ENCODE measurements around the gene KRTAP23-1. TPM values are rescaled to one million over a fixed set of nuclear protein-coding genes. Genes with fewer than 3 reads are reported as not detected.

The KRTAP23-1 gene, protein sequence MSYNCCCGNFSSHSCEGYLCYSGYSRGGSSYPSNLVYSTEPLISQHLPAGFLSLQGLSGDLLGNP
- total RNA-seq: not detected in 2 replicates

DNA sequence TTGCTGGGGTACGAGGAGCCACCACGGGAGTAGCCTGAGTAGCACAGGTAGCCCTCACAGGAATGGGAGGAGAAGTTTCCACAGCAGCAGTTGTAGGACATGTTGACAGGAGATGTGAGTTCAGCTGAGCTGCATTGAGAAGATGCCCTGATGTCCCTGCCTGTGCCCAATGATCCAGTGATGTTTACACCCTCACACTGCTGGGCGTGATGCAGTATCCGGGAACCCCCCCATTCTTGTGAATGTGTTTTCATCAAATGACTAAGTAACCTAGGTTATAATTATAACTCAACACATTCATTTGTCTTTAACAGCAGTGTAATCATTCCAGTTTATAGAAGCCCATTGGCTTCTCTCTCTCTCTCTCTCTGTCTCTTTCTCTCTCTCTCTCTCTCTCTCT, at the start of gene KRTAP23-1:
Gene KRTAP23-1 (minus strand): TSS at position 101 of the 400 bp plus-strand sequence. CDS start 0 bp downstream, at position 101.

DNA sequence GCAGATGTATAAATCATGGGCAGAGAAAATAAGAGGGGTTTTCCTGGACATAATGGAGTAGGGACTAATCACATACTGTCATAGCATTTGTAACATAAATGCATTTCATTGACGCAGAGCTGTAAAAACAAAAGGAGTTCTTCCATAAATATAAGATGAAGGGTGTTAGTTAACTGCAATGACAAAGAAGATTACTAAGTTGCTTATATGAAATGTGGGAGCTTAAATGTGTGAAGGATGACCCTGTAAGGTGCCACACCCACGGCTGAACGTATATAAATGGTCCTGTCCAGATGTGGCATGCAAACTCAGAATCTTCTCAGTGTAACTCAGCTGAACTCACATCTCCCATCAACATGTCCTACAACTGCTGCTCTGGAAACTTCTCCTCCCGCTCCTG, 47.3 kb upstream of the KRTAP23-1 start, which contains the start of gene KRTAP13-1:
Gene KRTAP13-1 (plus strand): TSS at position 301 of the 400 bp plus-strand sequence. CDS start 56 bp downstream, at position 357.

DNA sequence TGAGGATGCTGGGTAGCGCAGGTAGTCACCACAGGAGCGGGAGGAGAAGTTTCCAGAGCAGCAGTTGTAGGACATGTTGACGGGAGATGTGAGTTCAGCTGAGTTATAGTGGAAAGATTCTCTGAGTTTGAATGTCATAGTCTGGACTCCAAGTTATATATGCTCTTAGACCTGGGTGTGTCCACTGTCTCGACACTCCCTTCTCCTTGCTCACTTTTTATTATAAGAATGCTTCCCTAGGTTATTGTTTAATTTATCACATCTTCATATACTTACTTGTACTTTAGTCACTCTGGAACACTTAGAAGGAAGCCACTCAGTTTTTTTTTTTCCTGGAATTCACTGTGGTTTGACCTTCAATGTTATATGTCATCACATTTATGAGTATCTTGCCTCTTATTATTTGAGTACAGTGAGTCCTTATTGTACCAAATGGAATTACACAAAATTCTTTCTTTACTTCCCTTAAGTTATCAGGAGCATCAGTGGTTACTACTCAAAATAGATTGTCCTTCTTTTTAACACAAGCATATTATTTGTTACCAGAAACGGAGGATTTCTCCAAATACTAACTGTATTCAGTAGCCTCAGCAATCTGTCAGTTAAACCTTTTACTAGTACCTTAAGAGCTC, 23.8 kb upstream of the KRTAP23-1 start, which contains the start of gene KRTAP13-2:
Gene KRTAP13-2 (minus strand): TSS at position 133 of the 632 bp plus-strand sequence. CDS start 58 bp downstream, at position 75.

DNA sequence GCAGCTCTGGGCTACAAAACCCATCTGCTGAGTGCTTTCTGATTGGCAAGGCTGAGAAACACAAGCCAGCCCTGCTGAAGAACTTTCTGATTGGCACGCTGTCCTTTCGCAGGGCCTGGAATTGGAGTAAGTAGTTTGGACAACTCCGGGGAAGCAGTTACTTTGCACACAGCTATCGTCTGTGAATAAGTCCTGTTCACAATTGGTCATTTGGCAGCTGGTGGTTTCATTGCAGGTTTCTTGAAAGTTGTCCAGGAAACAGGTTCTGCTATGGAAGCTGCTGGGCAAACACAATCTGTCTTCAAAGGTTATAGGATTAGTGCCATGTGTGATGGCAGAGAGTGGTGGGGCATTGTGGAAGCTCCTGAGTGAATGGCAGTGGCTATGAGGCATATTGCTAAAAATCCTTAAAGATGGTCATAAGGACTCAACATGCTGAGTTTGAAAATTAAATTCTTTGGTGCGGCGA, 11.1 kb downstream of the KRTAP23-1 start, which contains the start of gene KRTAP27-1:
Gene KRTAP27-1 (minus strand): TSS at position 419 of the 469 bp plus-strand sequence. CDS start 26 bp downstream, at position 393.

DNA sequence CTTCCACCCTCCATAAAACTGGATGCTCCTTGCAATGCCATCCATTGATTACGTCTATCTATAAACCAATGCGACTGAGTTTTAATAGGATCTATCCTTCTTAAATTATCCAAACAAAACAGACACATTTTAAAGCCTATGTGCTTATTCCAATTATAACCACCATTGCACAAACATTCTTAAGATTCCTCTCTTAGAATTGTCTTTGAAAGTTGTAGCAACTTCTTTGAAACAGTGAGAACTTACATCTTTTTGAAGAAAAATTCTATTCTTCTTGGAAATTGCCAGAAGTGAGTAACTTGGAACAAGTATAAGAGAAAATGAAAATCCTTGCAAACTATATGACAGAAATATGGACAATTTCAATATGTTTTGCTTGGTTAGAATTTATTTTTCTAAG, 28.2 kb downstream of the KRTAP23-1 start, which contains the start of gene KRTAP26-1:
Gene KRTAP26-1 (minus strand): TSS at position 101 of the 400 bp plus-strand sequence. CDS start 280 bp downstream, outside the sequence.

Other genes with a start within 250 kb of the KRTAP23-1 start
- not detected in 2 replicates for gene CLDN17, start 181.8 kb downstream of the KRTAP23-1 start, total RNA-seq
- not detected in 2 replicates for gene CLDN8, start 132.5 kb downstream of the KRTAP23-1 start, total RNA-seq
- not detected in 2 replicates for gene KRTAP24-1, start 65.7 kb downstream of the KRTAP23-1 start, total RNA-seq
- not detected in 2 replicates for gene KRTAP25-1, start 59.1 kb downstream of the KRTAP23-1 start, total RNA-seq
- not detected in 2 replicates for gene KRTAP26-1, start 28.3 kb downstream of the KRTAP23-1 start, total RNA-seq
- gene KRTAP27-1, start 10.9 kb downstream of the KRTAP23-1 start, total RNA-seq: not detected in 2 replicates
- gene KRTAP13-2, start 23.7 kb upstream of the KRTAP23-1 start, total RNA-seq: not detected in 2 replicates
- gene KRTAP13-1, start 47.4 kb upstream of the KRTAP23-1 start, total RNA-seq: not detected in 2 replicates
- not detected in 2 replicates for gene KRTAP13-3, start 77.3 kb upstream of the KRTAP23-1 start, total RNA-seq
- not detected in 2 replicates for gene KRTAP13-4, start 81.6 kb upstream of the KRTAP23-1 start, total RNA-seq
- not detected in 2 replicates for gene KRTAP15-1, start 91.7 kb upstream of the KRTAP23-1 start, total RNA-seq
- gene KRTAP19-1, start 131.8 kb upstream of the KRTAP23-1 start, total RNA-seq: not detected in 2 replicates
- gene KRTAP19-2, start 138.8 kb upstream of the KRTAP23-1 start, total RNA-seq: not detected in 2 replicates
- not detected in 2 replicates for gene KRTAP19-3, start 143.4 kb upstream of the KRTAP23-1 start, total RNA-seq
- gene KRTAP19-4, start 148.6 kb upstream of the KRTAP23-1 start, total RNA-seq: not detected in 2 replicates
- not detected in 2 replicates for gene KRTAP19-5, start 153.5 kb upstream of the KRTAP23-1 start, total RNA-seq
- gene KRTAP19-6, start 193.3 kb upstream of the KRTAP23-1 start, total RNA-seq: not detected in 2 replicates
- not detected in 2 replicates for gene KRTAP19-7, start 212.7 kb upstream of the KRTAP23-1 start, total RNA-seq
- not detected in 2 replicates for gene KRTAP22-2, start 241.8 kb upstream of the KRTAP23-1 start, total RNA-seq
- gene KRTAP6-3, start 243.8 kb upstream of the KRTAP23-1 start, total RNA-seq: not detected in 2 replicates

All from smooth muscle cell of trachea (primary cell).